Dendritic cell treated with granulocyte-macrophage colony-stimulating factor and Interleukin-4, amounts not matched to agents 40 ng/mL and 50 ng/mL, for 4 days (primary cell): ENCODE measurements around the gene TRIM4.
"Not testable (repeated sequence)": the region's sequence is repeated elsewhere in the genome, so short reads cannot be mapped to it uniquely, and the experiment has no call there.

ENCODE experiments used
- H3K27ac Mint-ChIP-seq: one replicate; pipeline ENCODE4 v1.8.0; 2022; ENCODE audit warnings: mild to moderate bottlenecking, mixed read lengths
- H3K27me3 Mint-ChIP-seq: one replicate; pipeline ENCODE4 v1.8.0; 2022; ENCODE audit warnings: mild to moderate bottlenecking, mixed read lengths
- H3K36me3 Mint-ChIP-seq: one replicate; pipeline ENCODE4 v1.8.0; 2022; ENCODE audit warnings: low read depth, mixed read lengths
- H3K4me1 Mint-ChIP-seq: one replicate; pipeline ENCODE4 v1.8.0; 2022; ENCODE audit warnings: low read depth, mixed read lengths
- H3K4me3 Mint-ChIP-seq: one replicate; pipeline ENCODE4 v1.8.0; 2022; ENCODE audit warnings: mild to moderate bottlenecking, moderate library complexity, mixed read lengths
- H3K9me3 Mint-ChIP-seq: one replicate; pipeline ENCODE4 v1.8.0; 2022; ENCODE audit warnings: mixed read lengths
- intact Hi-C: fragments of 100-400 bp; cut with micrococcal nuclease; formaldehyde crosslinking; loops from one replicate; pipeline ENCODE4 v1.15.0; 2022

TRIM4 gene

DNA sequence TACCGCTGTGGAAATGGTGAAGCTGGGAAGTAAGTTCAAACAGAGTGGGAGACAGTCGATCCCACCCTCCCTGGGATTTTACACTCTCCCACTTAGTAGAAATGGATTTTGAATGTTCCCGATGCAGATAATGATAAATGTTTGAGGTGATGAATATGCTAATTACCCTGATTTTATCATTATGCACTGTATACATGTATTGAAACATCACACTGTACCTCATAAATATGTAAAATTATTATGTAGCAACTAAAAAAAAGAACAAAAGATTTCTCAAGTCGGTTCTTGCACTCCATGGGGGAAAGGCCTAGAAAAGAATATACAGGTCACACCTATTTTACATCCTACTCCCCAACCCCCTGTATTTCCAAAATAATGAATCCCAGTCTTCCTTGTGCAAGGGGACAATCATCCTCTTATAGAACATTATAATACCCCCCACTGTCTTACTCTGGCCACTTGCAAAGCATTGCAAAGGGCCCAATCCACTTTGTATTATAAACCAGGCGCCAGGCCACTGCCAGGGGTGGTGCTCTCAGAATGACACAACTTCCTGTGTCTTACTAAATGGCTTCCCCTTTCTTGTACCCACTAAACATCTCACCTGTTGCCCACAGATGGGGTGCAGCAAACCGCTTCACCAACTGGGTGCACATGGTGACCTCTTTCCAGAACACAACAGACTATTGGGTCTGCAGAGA, 21.9 kb downstream of the TRIM4 start:
- Mint-ChIP-seq H3K27ac (no peak overlapping the region), H3K4me1 (peaks cover 7% of the 10 kb centered on the region), H3K4me3 (no peak overlapping the region), H3K36me3 (peaks cover 47% of the 10 kb centered on the region), H3K9me3 (no peaks in the 10 kb centered on the region), H3K27me3 (no peaks in the 10 kb centered on the region)
- intact Hi-C loops, result no loop called here

DNA sequence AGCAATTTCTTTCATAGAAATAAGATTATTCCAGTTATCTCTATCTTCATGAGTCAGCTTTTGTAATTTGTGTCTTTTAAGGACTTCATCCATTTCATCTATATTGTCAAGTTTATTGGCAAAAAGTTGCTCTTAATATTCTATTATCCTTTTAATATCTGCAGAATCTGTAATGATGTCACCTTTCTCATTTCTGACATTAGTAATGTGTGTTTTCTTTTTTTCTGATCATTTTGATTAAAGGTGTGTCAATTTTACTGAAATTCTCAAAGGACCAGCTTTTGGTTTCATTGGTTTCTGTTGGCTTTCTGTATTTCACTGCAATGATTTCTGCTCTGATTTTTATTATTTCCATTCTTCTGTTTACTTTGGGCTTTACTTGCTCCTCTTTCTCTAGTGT, 24.6 kb downstream of the TRIM4 start:
- intact Hi-C loops, result no loop called here
- no peaks in the 10 kb centered on the region for H3K27me3 Mint-ChIP-seq
- no peak overlapping the region for H3K4me3 Mint-ChIP-seq
- peaks cover 7% of the 10 kb centered on the region for H3K4me1 Mint-ChIP-seq
- peaks cover 5% of the 10 kb centered on the region for H3K9me3 Mint-ChIP-seq
- peaks cover 47% of the 10 kb centered on the region for H3K36me3 Mint-ChIP-seq
- H3K27ac Mint-ChIP-seq, result no peak overlapping the region

- Mint-ChIP-seq H3K36me3 (peaks cover 55% of the 10 kb centered on the region), H3K27ac (no peak overlapping the region), H3K4me1 (peaks cover 7% of the 10 kb centered on the region), H3K27me3 (no peaks in the 10 kb centered on the region), H3K9me3 (peaks cover 15% of the 10 kb centered on the region), H3K4me3 (no peak overlapping the region)
- intact Hi-C loops, result no loop called here
Observed at GRCh38 chr7:99893280-99893679, 26.1 kb downstream of the TRIM4 start.

- H3K27ac Mint-ChIP-seq, H3K4me3 Mint-ChIP-seq, intact Hi-C loops, H3K27me3 Mint-ChIP-seq, H3K4me1 Mint-ChIP-seq: not testable (repeated sequence)
- Mint-ChIP-seq H3K36me3 (peaks cover 56% of the 10 kb centered on the region), H3K9me3 (peaks cover 15% of the 10 kb centered on the region)
Observed at GRCh38 chr7:99890348-99890747, 29.0 kb downstream of the TRIM4 start.

GRCh38 chr7:99888366-99888765, 31.0 kb downstream of the TRIM4 start:
- H3K4me1 Mint-ChIP-seq, H3K4me3 Mint-ChIP-seq, intact Hi-C loops, H3K27ac Mint-ChIP-seq, H3K27me3 Mint-ChIP-seq: not testable (repeated sequence)
- Mint-ChIP-seq H3K36me3 (peaks cover 50% of the 10 kb centered on the region), H3K9me3 (peaks cover 21% of the 10 kb centered on the region)

DNA sequence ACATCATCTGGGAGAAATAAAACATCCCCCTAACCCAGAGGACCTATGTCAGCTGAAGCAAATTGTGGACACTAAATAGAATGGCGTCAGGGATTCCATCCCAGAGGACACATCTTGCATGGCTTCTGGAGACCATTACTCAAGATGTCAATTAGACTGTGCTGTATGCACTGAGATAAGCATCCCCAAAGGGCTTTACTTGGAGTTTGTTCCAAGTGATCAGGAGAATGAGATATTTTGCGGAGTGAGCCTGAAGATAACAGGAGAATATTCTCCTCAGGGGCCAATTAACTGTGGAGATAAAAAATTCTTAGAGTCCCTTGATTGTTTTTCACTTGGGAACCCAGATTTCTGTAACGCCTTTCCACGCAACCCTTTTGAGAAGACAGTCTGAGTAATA, 38.0 kb downstream of the TRIM4 start:
- Mint-ChIP-seq H3K4me3 (no peak overlapping the region), H3K27me3 (no peaks in the 10 kb centered on the region), H3K4me1 (no peaks in the 10 kb centered on the region), H3K9me3 (peaks cover 5% of the 10 kb centered on the region), H3K27ac (no peak overlapping the region), H3K36me3 (no peaks in the 10 kb centered on the region)
- intact Hi-C loops, result no loop called here

DNA sequence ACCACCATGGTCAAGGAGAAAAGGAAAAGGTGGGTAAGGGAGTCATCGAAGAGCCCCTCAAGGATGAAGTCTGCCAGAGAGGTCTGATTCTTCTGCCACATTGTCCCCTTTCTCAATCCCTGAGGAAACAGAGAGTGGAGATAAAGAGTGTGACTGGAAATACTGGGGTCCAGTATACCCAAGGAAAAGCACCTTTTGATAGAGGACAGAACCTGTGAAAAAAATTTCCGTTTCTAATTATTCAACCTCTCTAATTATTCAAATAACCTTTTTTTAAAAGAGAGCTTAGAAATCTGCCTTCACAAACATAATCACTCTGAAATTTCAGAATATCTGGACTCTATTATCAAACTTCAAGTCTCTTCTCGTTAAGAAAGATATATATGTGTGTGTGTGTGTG, 42.4 kb downstream of the TRIM4 start, which contains the start of gene OR2AE1:
Gene OR2AE1, minus strand, starts transcription at position 101 of the 400 bp plus-strand sequence. Its CDS starts 0 bp downstream, at position 101.
- Mint-ChIP-seq H3K9me3 (no peaks in the 10 kb centered on the region), H3K27me3 (no peaks in the 10 kb centered on the region), H3K36me3 (no peaks in the 10 kb centered on the region), H3K4me3 (no peak within 1 kb of the TSS), H3K27ac (no peak within 1 kb of the TSS), H3K4me1 (no peaks in the 10 kb centered on the region)
- intact Hi-C loops, result no loop called here

GRCh38 chr7:99876491-99876890, 42.8 kb downstream of the TRIM4 start:
- intact Hi-C loops, result no loop called here
- no peaks in the 10 kb centered on the region for H3K4me1 Mint-ChIP-seq
- no peaks in the 10 kb centered on the region for H3K36me3 Mint-ChIP-seq
- no peaks in the 10 kb centered on the region for H3K9me3 Mint-ChIP-seq
- no peak overlapping the region for H3K27ac Mint-ChIP-seq
- no peaks in the 10 kb centered on the region for H3K27me3 Mint-ChIP-seq
- no peak overlapping the region for H3K4me3 Mint-ChIP-seq

DNA sequence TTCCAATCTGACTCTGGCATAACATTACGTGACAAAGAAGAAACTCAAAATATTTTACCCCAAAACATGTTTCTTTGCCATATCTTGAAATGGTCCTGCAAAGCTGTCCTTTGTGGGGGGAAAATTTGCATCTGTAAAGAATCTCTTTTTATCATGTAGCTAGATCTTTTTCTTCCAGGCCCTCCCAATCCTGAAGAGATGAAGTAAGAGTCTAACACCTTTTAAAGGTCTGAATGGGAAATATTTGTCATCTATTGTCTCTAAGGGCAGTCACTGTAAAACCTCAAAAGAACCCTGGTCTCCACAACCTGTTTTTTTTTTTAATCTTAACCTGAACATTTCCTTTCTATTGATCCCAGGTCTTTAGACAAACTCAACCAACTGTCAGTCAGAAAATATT, 51.1 kb downstream of the TRIM4 start:
- intact Hi-C loops, result loop anchor here (10.0 kb wide), 1 partner anchor 63 kb away; no protein-coding TSS in a partner anchor
- H3K36me3 Mint-ChIP-seq, result no peaks in the 10 kb centered on the region

DNA sequence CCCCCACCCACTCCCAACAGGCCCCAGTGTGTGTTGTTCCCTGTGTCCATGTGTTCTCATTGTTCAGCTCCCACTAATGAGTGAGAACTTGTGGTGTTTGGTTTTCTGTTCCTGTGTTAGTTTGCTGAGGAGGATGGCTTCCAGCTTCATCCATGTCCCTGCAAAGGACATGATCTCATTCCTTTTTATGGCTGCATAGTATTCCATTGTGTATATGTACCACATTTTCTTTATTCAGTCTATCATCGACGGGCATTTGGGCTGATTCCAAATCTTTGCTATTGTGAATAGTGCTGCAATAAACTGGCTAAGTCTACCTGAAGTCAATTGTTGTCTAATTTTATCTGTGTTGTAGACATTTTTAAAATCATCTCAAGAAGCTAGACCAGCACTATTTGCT, 51.9 kb downstream of the TRIM4 start:
- not testable (repeated sequence) for H3K27me3 Mint-ChIP-seq, H3K36me3 Mint-ChIP-seq, H3K4me1 Mint-ChIP-seq, H3K9me3 Mint-ChIP-seq, H3K27ac Mint-ChIP-seq, H3K4me3 Mint-ChIP-seq
- intact Hi-C loops, result loop anchor here (10.0 kb wide), 1 partner anchor 63 kb away; no protein-coding TSS in a partner anchor

More for the DNA sequence above, 51.1 kb downstream of the TRIM4 start:
- no peaks in the 10 kb centered on the region for H3K4me1 Mint-ChIP-seq
- peaks cover 8% of the 10 kb centered on the region for H3K27me3 Mint-ChIP-seq
- H3K4me3 Mint-ChIP-seq, result no peak overlapping the region
- H3K9me3 Mint-ChIP-seq, result no peaks in the 10 kb centered on the region
- H3K27ac Mint-ChIP-seq, result no peak overlapping the region

DNA sequence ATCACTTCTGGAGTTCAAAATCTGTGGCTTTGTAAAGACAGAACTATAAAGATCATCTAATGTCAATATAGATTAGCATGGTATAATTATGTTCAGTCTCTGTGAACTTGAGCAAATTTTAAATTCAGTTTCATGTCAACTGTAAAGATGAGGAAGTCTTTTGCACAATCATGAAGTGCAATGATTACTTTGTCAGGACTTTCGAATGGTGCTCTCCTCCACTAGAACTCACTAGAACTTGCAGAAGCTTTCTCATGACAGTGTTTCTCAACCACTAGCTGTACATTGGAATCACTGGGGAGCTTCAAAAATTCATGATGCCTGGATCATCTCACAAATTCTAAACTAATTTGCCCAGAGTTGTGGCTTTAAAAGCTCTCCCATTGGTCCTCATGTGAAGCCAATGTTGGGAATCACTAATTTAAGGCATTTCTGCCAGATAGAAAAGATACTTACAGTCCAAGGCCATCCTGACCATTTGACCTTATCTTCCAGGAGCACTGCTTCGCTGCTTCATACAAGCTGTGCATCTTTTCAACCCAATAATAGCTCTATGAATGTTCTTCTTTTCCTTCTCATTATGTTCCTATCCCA, 55.4 kb downstream of the TRIM4 start:
- no peak overlapping the region for H3K27ac Mint-ChIP-seq
- peaks cover 9% of the 10 kb centered on the region for H3K27me3 Mint-ChIP-seq
- H3K4me1 Mint-ChIP-seq, result no peaks in the 10 kb centered on the region
- H3K9me3 Mint-ChIP-seq, result no peaks in the 10 kb centered on the region
- H3K4me3 Mint-ChIP-seq, result no peak overlapping the region
- intact Hi-C loops, result loop anchor here (10.0 kb wide), 1 partner anchor 59 kb away; no protein-coding TSS in a partner anchor
- no peaks in the 10 kb centered on the region for H3K36me3 Mint-ChIP-seq

DNA sequence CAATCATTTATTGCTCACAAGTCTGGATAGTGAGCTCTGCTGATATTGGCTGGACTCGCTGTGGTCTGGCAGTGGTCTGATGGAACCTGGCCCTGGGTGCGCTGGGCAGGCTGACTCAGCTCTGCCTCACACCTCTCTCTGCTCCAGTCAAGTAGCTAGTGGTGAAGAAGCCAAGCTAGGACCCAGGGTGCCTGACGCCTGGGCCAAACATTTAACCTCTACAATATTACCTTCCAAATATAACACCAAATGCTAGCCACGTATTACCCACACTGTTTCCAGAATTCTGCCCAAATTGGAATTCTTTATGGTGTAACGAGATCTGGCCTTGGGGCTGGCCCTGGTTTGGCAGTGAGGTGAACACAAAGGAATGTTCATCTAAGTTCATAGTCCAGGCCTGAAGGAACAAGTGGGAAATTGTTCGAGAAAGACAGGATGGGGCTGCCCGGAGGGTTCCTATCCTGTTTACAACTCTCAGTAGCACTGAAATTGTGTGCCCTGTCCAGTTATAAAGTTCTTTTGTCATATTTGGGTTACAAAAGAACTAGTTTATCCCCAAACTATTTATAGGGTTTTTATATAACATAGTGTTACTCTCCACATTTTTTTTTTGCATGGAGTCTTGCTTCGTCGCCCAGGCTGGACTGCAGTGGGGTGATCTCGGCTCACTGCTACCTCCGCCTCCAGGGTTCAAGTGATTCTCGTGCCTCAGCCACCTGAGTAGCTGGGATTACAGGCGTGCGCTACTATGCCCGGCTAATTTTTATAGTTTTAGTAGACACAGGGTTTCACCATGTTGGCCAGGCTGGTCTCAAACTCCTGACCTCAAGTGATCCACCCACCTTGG, 58.8 kb downstream of the TRIM4 start:
- H3K4me1 Mint-ChIP-seq, result no peaks in the 10 kb centered on the region
- no peak overlapping the region for H3K27ac Mint-ChIP-seq
- intact Hi-C loops, result loop anchor here (10.0 kb wide), 1 partner anchor 56 kb away; no protein-coding TSS in a partner anchor
- H3K36me3 Mint-ChIP-seq, result no peaks in the 10 kb centered on the region
- H3K27me3 Mint-ChIP-seq, result peaks cover 11% of the 10 kb centered on the region
- no peaks in the 10 kb centered on the region for H3K9me3 Mint-ChIP-seq
- H3K4me3 Mint-ChIP-seq, result no peak overlapping the region

GRCh38 chr7:99855236-99855635, 64.1 kb downstream of the TRIM4 start:
- no peak overlapping the region for H3K27ac Mint-ChIP-seq
- H3K27me3 Mint-ChIP-seq, result peaks cover 10% of the 10 kb centered on the region
- H3K4me1 Mint-ChIP-seq, result no peaks in the 10 kb centered on the region
- intact Hi-C loops, result no loop called here
- H3K4me3 Mint-ChIP-seq, result no peak overlapping the region
- H3K9me3 Mint-ChIP-seq, result no peaks in the 10 kb centered on the region
- H3K36me3 Mint-ChIP-seq, result no peaks in the 10 kb centered on the region
